Aorta (tissue), 5 donors: Measurements from ENCODE around the gene AFG1L. TPM values are rescaled to one million over a fixed set of nuclear protein-coding genes. Genes with fewer than 3 reads are reported as not detected.

Experiments
- ATAC-seq: fragments of 200-7000 bp; cut with Tn5 transposase; one replicate; pipeline ENCODE4 v1.9.1; 2022; ENCODE audit warnings: moderate library complexity; ENCODE audit not compliant: low FRiP score
- DNase-seq, 2 donors: peaks; one replicate each; pipeline ENCODE4 v3.0.0-alpha.2; 2020
- H3K27ac ChIP-seq, 2 donors: one replicate each; pipeline ENCODE4 v1.5.1; 2013; ENCODE audit warnings: low read length in 2 of 2, mild to moderate bottlenecking in 2 of 2, moderate library complexity in 2 of 2, control low read depth in 1 of 2, inconsistent platforms in 1 of 2, low read depth in 1 of 2
- H3K27me3 ChIP-seq, 2 donors: one replicate each; pipeline ENCODE4 v1.6.1; 2013; ENCODE audit warnings: control low read depth in 1 of 2, low read length in 1 of 2, mild to moderate bottlenecking in 1 of 2, moderate library complexity in 1 of 2; ENCODE audit not compliant: insufficient read depth in 2 of 2, control insufficient read depth in 1 of 2
- H3K36me3 ChIP-seq, 2 donors: one replicate each; pipeline ENCODE4 v1.6.1; 2013; ENCODE audit warnings: control low read depth in 1 of 2, low read length in 1 of 2, mild to moderate bottlenecking in 1 of 2; ENCODE audit not compliant: insufficient read depth in 2 of 2, control insufficient read depth in 1 of 2
- H3K4me1 ChIP-seq, 2 donors: one replicate each; pipeline ENCODE4 v1.6.1; 2013; ENCODE audit warnings: low read length in 2 of 2, control low read depth in 1 of 2, mild to moderate bottlenecking in 1 of 2, moderate library complexity in 1 of 2; ENCODE audit not compliant: insufficient read depth in 2 of 2, control insufficient read depth in 1 of 2
- H3K4me3 ChIP-seq, 2 donors: one replicate each; pipeline ENCODE4 v1.5.1; 2013; ENCODE audit warnings: low read length in 2 of 2, control low read depth in 1 of 2, mild to moderate bottlenecking in 1 of 2
- H3K9me3 ChIP-seq: one replicate; pipeline ENCODE4 v1.6.1; 2013; ENCODE audit warnings: mild to moderate bottlenecking, low read length; ENCODE audit not compliant: control insufficient read depth
- WGBS, 2 donors: extraction: QIAGEN DNeasy Blood & Tissue Kit; methylation state at CpG; one replicate each; pipeline ENCODE4 v1.1.7; 2013; 5-methylcytosine and 5-hydroxymethylcytosine counted together
- intact Hi-C, 2 donors: fragments of 100-400 bp; cut with DNase I; formaldehyde crosslinking; loops; one replicate each; pipeline versions ENCODE4 v1.14.2 to v1.15.0; 2022
- polyA plus RNA-seq, 2 donors: library from polyadenylated mRNA; stranded (reverse); fragments of 200-250 nt; gene quantifications; one replicate each; pipeline ENCODE4 v1.2.3, GENCODE V29; 2013
- total RNA-seq, 2 donors: library from RNA; stranded (reverse); fragmentation: NEBNext Ultra II Directional; extraction: Animal tissue kit (Norgen Biotek cat#: 25700); gene quantifications; one replicate each; pipeline ENCODE4 v1.2.1, GENCODE V29; 2021
- donor health status: healthy with polysubstance abuse.
- donor health status: Bipolar disorder and iron deficiency.
- donor health status: DM: no; HTN: no; CAD: no.
- donor health status: DM: no; HTN: no; CAD: no.
- donor health status: DM: yes; HTN: yes; CAD: no.

Gene AFG1L
- total and polyA plus RNA-seq, 4 donors, result 0.95 to 9.8 (median 5.4) TPM

- Histone ChIP-seq H3K27me3 (no peaks in the 10 kb centered on the region), H3K27ac (no peak overlapping the region), H3K36me3 (no peaks in the 10 kb centered on the region), H3K4me3 (no peak overlapping the region), H3K4me1 (no peaks in the 10 kb centered on the region), H3K9me3 (no peaks in the 10 kb centered on the region)
- intact Hi-C loops, result no loop called here
- WGBS, 2 donors, result 94% methylated on average over 5 of the region's 5 CpGs
- DNase-seq (no peak), ATAC-seq (no peak)
Observed at GRCh38 chr6:108348655-108349349, 53.9 kb downstream of the AFG1L start.

- Histone ChIP-seq H3K9me3 (no peaks in the 10 kb centered on the region), H3K4me3 (no peak overlapping the region), H3K4me1 (no peaks in the 10 kb centered on the region), H3K36me3 (no peaks in the 10 kb centered on the region), H3K27me3 (no peaks in the 10 kb centered on the region), H3K27ac (no peak overlapping the region)
- WGBS, 2 donors, result 95 to 96% methylated on average over 1 of the region's 1 CpG
- DNase-seq (no peak), ATAC-seq (no peak)
- intact Hi-C loops, result no loop called here
Observed at GRCh38 chr6:108350528-108350927, 55.7 kb downstream of the AFG1L start.

- Histone ChIP-seq H3K4me1 (no peaks in the 10 kb centered on the region), H3K27ac (no peak overlapping the region), H3K4me3 (no peak overlapping the region), H3K27me3 (no peaks in the 10 kb centered on the region), H3K36me3 (no peaks in the 10 kb centered on the region), H3K9me3 (no peaks in the 10 kb centered on the region)
- WGBS, 2 donors, result 92 to 100% methylated on average over 1 of the region's 1 CpG
- intact Hi-C loops, result no loop called here
- ATAC-seq (no peak), DNase-seq (no peak)
Observed at GRCh38 chr6:108353853-108354252, 59.0 kb downstream of the AFG1L start.

- intact Hi-C loops, result no loop called here
- Histone ChIP-seq H3K27me3 (no peaks in the 10 kb centered on the region), H3K27ac (no peak overlapping the region), H3K9me3 (no peaks in the 10 kb centered on the region), H3K4me1 (no peaks in the 10 kb centered on the region), H3K4me3 (no peak overlapping the region), H3K36me3 (no peaks in the 10 kb centered on the region)
- DNase-seq (no peak), ATAC-seq (no peak)
- whole genome bisulfite sequencing, 2 donors, result 86 to 93% methylated on average over 2 of the region's 2 CpGs
Observed at GRCh38 chr6:108355120-108355519, 60.3 kb downstream of the AFG1L start.

GRCh38 chr6:108355890-108356289 lies 61.0 kb downstream of the AFG1L start:
- intact Hi-C loops, result no loop called here
- 95 to 96% methylated on average over 2 of the region's 2 CpGs for WGBS, 2 donors

GRCh38 chr6:108359901-108360882 lies 65.3 kb downstream of the AFG1L start:
- Histone ChIP-seq H3K4me3 (no peak overlapping the region), H3K27me3 (no peaks in the 10 kb centered on the region), H3K4me1 (no peaks in the 10 kb centered on the region), H3K36me3 (no peaks in the 10 kb centered on the region), H3K9me3 (no peaks in the 10 kb centered on the region), H3K27ac (no peak overlapping the region)
- DNase-seq (no peak), ATAC-seq (no peak)
- intact Hi-C loops, result no loop called here
- 81 to 83% methylated on average over 5 of the region's 5 CpGs for WGBS, 2 donors

More at GRCh38 chr6:108355890-108356289, 61.0 kb downstream of the AFG1L start:
- Histone ChIP-seq H3K27me3 (no peaks in the 10 kb centered on the region), H3K36me3 (no peaks in the 10 kb centered on the region), H3K27ac (no peak overlapping the region), H3K4me1 (no peaks in the 10 kb centered on the region), H3K9me3 (no peaks in the 10 kb centered on the region), H3K4me3 (no peak overlapping the region)
- DNase-seq (no peak), ATAC-seq (no peak)

- Histone ChIP-seq H3K27me3 (no peaks in the 10 kb centered on the region), H3K9me3 (no peaks in the 10 kb centered on the region), H3K4me1 (no peaks in the 10 kb centered on the region), H3K4me3 (no peak overlapping the region), H3K36me3 (no peaks in the 10 kb centered on the region), H3K27ac (no peak overlapping the region)
- intact Hi-C loops, result no loop called here
- ATAC-seq, result no peak
- 96 to 99% methylated on average over 2 of the region's 2 CpGs for WGBS, 2 donors
- DNase-seq, result no peak
Observed at GRCh38 chr6:108360919-108361311, 66.1 kb downstream of the AFG1L start.

- no peak overlapping the region for H3K4me3 ChIP-seq
Observed at GRCh38 chr6:108361312-108361932, 66.6 kb downstream of the AFG1L start.

More at GRCh38 chr6:108361312-108361932, 66.6 kb downstream of the AFG1L start:
- no peaks in the 10 kb centered on the region for H3K9me3 ChIP-seq
- H3K27me3 ChIP-seq, result no peaks in the 10 kb centered on the region
- no peaks in the 10 kb centered on the region for H3K4me1 ChIP-seq
- no peak for ATAC-seq
- 91 to 94% methylated on average over 5 of the region's 5 CpGs for WGBS, 2 donors
- H3K36me3 ChIP-seq, result no peaks in the 10 kb centered on the region
- no peak for DNase-seq
- H3K27ac ChIP-seq, result no peak overlapping the region
- intact Hi-C loops, result no loop called here
